ENCODE data around the gene SERPINA12. TPM values are rescaled to one million over a fixed set of nuclear protein-coding genes. Genes with fewer than 3 reads are reported as not detected.

SERPINA12 gene
- total and polyA plus RNA-seq, 4 donors, result 0.13 TPM; not detected in 3

GRCh38 chr14:94539181-94539580 is 29.9 kb upstream of the SERPINA12 start:
- Histone ChIP-seq H3K9me3 (ENCODE audit: control insufficient read depth, insufficient read depth, low read length) (no peaks in the 10 kb centered on the region), H3K27me3 (ENCODE audit: control insufficient read depth, insufficient read depth, low read length) (no peaks in the 10 kb centered on the region), H3K4me3 (ENCODE audit: low read depth, low read length) (no peak overlapping the region), H3K4me1 (ENCODE audit: control insufficient read depth, insufficient read depth, low read length) (no peaks in the 10 kb centered on the region), H3K36me3 (ENCODE audit: control insufficient read depth, insufficient read depth, low read length) (no peaks in the 10 kb centered on the region), H3K27ac (ENCODE audit: low read depth, low read length) (no peak overlapping the region)
- WGBS (ENCODE audit: insufficient coverage), result 92% methylated on average over 2 of the region's 7 CpGs
- no peak for DNase-seq (ENCODE audit: low read depth in 4 of 6, low spot score in 6 of 6)

DNA sequence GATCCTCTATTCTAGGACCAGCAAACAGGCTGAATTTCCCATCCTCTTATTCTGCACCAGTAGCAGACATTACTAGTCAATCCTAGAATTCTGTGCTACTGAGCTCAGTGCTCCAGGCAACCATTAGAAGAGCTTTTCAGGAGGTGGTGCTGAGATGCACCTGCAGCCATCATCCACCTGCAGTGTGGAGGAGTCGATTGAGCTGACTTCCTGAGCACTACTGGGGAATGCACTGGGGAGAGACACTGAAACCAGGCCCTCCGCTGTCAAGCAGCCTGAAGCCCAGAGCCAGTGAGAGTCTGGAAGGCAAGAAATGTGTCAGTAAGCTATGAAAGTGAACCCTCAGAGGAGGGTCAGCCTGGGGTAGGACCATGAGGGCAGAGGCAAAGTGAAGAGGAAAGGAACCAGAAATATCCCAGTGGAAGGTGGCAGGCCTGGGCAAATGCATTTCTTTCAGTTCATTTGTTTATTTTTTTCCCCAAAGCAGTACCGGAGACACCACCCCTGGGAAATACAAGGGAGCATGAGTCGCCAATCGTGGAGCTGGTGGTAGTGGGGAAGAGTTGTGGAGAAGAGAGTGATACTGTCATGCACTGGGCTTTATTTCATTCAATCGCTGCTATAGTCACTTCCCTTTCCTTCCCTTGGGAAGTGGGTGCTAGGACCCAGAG is 28.9 kb upstream of the SERPINA12 start:
- no peaks in the 10 kb centered on the region for H3K9me3 ChIP-seq (ENCODE audit: control insufficient read depth, insufficient read depth, low read length)
- no peak for DNase-seq (ENCODE audit: low read depth in 4 of 6, low spot score in 6 of 6)
- 89% methylated on average over 2 of the region's 6 CpGs for WGBS (ENCODE audit: insufficient coverage)
- H3K27ac ChIP-seq (ENCODE audit: low read depth, low read length), result no peak overlapping the region
- H3K4me1 ChIP-seq (ENCODE audit: control insufficient read depth, insufficient read depth, low read length), result no peaks in the 10 kb centered on the region
- no peaks in the 10 kb centered on the region for H3K27me3 ChIP-seq (ENCODE audit: control insufficient read depth, insufficient read depth, low read length)
- no peaks in the 10 kb centered on the region for H3K36me3 ChIP-seq (ENCODE audit: control insufficient read depth, insufficient read depth, low read length)
- no peak overlapping the region for H3K4me3 ChIP-seq (ENCODE audit: low read depth, low read length)

- WGBS (ENCODE audit: insufficient coverage), result 39% methylated on average over 2 of the region's 2 CpGs
- Histone ChIP-seq H3K27me3 (ENCODE audit: control insufficient read depth, insufficient read depth, low read length) (no peaks in the 10 kb centered on the region), H3K4me1 (ENCODE audit: control insufficient read depth, insufficient read depth, low read length) (no peaks in the 10 kb centered on the region), H3K27ac (ENCODE audit: low read depth, low read length) (no peak overlapping the region), H3K9me3 (ENCODE audit: control insufficient read depth, insufficient read depth, low read length) (no peaks in the 10 kb centered on the region), H3K4me3 (ENCODE audit: low read depth, low read length) (no peak overlapping the region), H3K36me3 (ENCODE audit: control insufficient read depth, insufficient read depth, low read length) (no peaks in the 10 kb centered on the region)
- peak in 1 of 6 donors; percentile 11 for DNase-seq (ENCODE audit: low read depth in 4 of 6, low spot score in 6 of 6)
Observed at GRCh38 chr14:94536836-94537235, 27.6 kb upstream of the SERPINA12 start.

DNA sequence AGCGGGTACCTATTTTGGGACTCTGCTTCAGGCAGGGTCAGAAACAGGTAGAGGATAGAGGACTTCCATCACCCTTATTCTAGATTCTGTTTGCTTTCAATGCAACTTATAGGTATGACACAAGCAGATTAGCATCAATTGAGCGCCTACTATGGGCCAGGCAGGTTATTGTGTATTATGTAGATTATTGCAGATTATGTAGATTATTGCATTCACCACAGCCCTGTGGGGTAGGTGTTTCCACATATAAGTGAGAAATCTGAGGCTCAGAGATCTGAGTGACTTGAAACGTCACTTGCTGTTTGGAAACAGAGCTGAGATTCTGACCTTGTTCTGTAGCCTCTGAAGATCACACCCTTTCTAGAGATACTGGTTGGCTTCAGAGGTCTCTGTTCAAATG is 26.2 kb upstream of the SERPINA12 start:
- H3K27me3 ChIP-seq (ENCODE audit: control insufficient read depth, insufficient read depth, low read length), result no peaks in the 10 kb centered on the region
- no peaks in the 10 kb centered on the region for H3K9me3 ChIP-seq (ENCODE audit: control insufficient read depth, insufficient read depth, low read length)
- no peak overlapping the region for H3K4me3 ChIP-seq (ENCODE audit: low read depth, low read length)
- no peak overlapping the region for H3K27ac ChIP-seq (ENCODE audit: low read depth, low read length)
- H3K36me3 ChIP-seq (ENCODE audit: control insufficient read depth, insufficient read depth, low read length), result no peaks in the 10 kb centered on the region
- no peaks in the 10 kb centered on the region for H3K4me1 ChIP-seq (ENCODE audit: control insufficient read depth, insufficient read depth, low read length)
- no peak for DNase-seq (ENCODE audit: low read depth in 4 of 6, low spot score in 6 of 6)
- WGBS (ENCODE audit: insufficient coverage), result 94% methylated on average over 2 of the region's 3 CpGs

GRCh38 chr14:94532447-94532846 is 23.2 kb upstream of the SERPINA12 start:
- DNase-seq (ENCODE audit: low read depth in 4 of 6, low spot score in 6 of 6), result peak in 1 of 6 donors; percentile 86
- no peaks in the 10 kb centered on the region for H3K4me1 ChIP-seq (ENCODE audit: control insufficient read depth, insufficient read depth, low read length)
- no peak overlapping the region for H3K4me3 ChIP-seq (ENCODE audit: low read depth, low read length)
- H3K36me3 ChIP-seq (ENCODE audit: control insufficient read depth, insufficient read depth, low read length), result no peaks in the 10 kb centered on the region
- no CpG with 5 or more reads among the region's 2 CpGs for WGBS (ENCODE audit: insufficient coverage)
- no peaks in the 10 kb centered on the region for H3K9me3 ChIP-seq (ENCODE audit: control insufficient read depth, insufficient read depth, low read length)
- no peaks in the 10 kb centered on the region for H3K27me3 ChIP-seq (ENCODE audit: control insufficient read depth, insufficient read depth, low read length)
- no peak overlapping the region for H3K27ac ChIP-seq (ENCODE audit: low read depth, low read length)

DNA sequence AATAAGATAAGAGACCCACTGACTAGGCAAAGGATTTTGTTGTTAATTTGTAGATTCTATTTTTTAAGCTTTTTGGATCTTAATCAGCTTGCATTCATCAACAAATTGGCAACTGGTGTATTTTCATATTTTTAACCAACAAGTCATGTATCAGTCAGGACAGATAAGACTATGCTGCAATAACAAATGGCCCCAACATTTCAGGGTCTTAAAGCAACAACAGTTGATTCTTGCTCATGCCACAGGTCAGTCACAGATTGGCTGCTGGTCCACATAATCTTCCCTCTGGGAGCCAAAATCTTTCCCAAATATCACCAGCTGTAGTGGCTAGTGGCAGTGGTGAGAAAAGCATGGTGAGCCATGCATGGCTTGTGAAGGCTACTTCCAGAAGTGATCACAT is 21.9 kb upstream of the SERPINA12 start:
- H3K27ac ChIP-seq (ENCODE audit: low read depth, low read length), result no peak overlapping the region
- no peak overlapping the region for H3K4me3 ChIP-seq (ENCODE audit: low read depth, low read length)
- no peaks in the 10 kb centered on the region for H3K9me3 ChIP-seq (ENCODE audit: control insufficient read depth, insufficient read depth, low read length)
- no peaks in the 10 kb centered on the region for H3K4me1 ChIP-seq (ENCODE audit: control insufficient read depth, insufficient read depth, low read length)
- H3K36me3 ChIP-seq (ENCODE audit: control insufficient read depth, insufficient read depth, low read length), result no peaks in the 10 kb centered on the region
- DNase-seq (ENCODE audit: low read depth in 4 of 6, low spot score in 6 of 6), result no peak
- H3K27me3 ChIP-seq (ENCODE audit: control insufficient read depth, insufficient read depth, low read length), result no peaks in the 10 kb centered on the region

- no peak for DNase-seq (ENCODE audit: low read depth in 4 of 6, low spot score in 6 of 6)
- 89% methylated on average over 3 of the region's 3 CpGs for WGBS (ENCODE audit: insufficient coverage)
Observed at GRCh38 chr14:94524093-94524492, 14.8 kb upstream of the SERPINA12 start.

GRCh38 chr14:94523265-94523664 is 14.0 kb upstream of the SERPINA12 start:
- no peaks in the 10 kb centered on the region for H3K36me3 ChIP-seq (ENCODE audit: control insufficient read depth, insufficient read depth, low read length)
- WGBS (ENCODE audit: insufficient coverage), result 95% methylated on average over 8 of the region's 8 CpGs
- no peaks in the 10 kb centered on the region for H3K27me3 ChIP-seq (ENCODE audit: control insufficient read depth, insufficient read depth, low read length)
- H3K27ac ChIP-seq (ENCODE audit: low read depth, low read length), result no peak overlapping the region
- DNase-seq (ENCODE audit: low read depth in 4 of 6, low spot score in 6 of 6), result no peak
- H3K4me1 ChIP-seq (ENCODE audit: control insufficient read depth, insufficient read depth, low read length), result no peaks in the 10 kb centered on the region
- no peaks in the 10 kb centered on the region for H3K9me3 ChIP-seq (ENCODE audit: control insufficient read depth, insufficient read depth, low read length)
- no peak overlapping the region for H3K4me3 ChIP-seq (ENCODE audit: low read depth, low read length)

More at GRCh38 chr14:94524093-94524492, 14.8 kb upstream of the SERPINA12 start:
- H3K36me3 ChIP-seq (ENCODE audit: control insufficient read depth, insufficient read depth, low read length), result no peaks in the 10 kb centered on the region
- H3K27me3 ChIP-seq (ENCODE audit: control insufficient read depth, insufficient read depth, low read length), result no peaks in the 10 kb centered on the region
- H3K4me1 ChIP-seq (ENCODE audit: control insufficient read depth, insufficient read depth, low read length), result no peaks in the 10 kb centered on the region
- H3K9me3 ChIP-seq (ENCODE audit: control insufficient read depth, insufficient read depth, low read length), result no peaks in the 10 kb centered on the region
- no peak overlapping the region for H3K27ac ChIP-seq (ENCODE audit: low read depth, low read length)
- no peak overlapping the region for H3K4me3 ChIP-seq (ENCODE audit: low read depth, low read length)

GRCh38 chr14:94522115-94522724 is 13.0 kb upstream of the SERPINA12 start:
- Histone ChIP-seq H3K27me3 (ENCODE audit: control insufficient read depth, insufficient read depth, low read length) (no peaks in the 10 kb centered on the region), H3K27ac (ENCODE audit: low read depth, low read length) (no peak overlapping the region), H3K4me3 (ENCODE audit: low read depth, low read length) (no peak overlapping the region), H3K9me3 (ENCODE audit: control insufficient read depth, insufficient read depth, low read length) (no peaks in the 10 kb centered on the region), H3K36me3 (ENCODE audit: control insufficient read depth, insufficient read depth, low read length) (no peaks in the 10 kb centered on the region), H3K4me1 (ENCODE audit: control insufficient read depth, insufficient read depth, low read length) (peaks cover 6% of the 10 kb centered on the region)
- DNase-seq (ENCODE audit: low read depth in 4 of 6, low spot score in 6 of 6), result no peak
- 90% methylated on average over 7 of the region's 7 CpGs for WGBS (ENCODE audit: insufficient coverage)

Measured in spinal cord (tissue), 10 donors.